ENCODE measurements around the gene SMYD2.
A peak's percentile ranks its signal among the peaks of the same experiment; 100 is the strongest.

The SMYD2 gene, protein sequence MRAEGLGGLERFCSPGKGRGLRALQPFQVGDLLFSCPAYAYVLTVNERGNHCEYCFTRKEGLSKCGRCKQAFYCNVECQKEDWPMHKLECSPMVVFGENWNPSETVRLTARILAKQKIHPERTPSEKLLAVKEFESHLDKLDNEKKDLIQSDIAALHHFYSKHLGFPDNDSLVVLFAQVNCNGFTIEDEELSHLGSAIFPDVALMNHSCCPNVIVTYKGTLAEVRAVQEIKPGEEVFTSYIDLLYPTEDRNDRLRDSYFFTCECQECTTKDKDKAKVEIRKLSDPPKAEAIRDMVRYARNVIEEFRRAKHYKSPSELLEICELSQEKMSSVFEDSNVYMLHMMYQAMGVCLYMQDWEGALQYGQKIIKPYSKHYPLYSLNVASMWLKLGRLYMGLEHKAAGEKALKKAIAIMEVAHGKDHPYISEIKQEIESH

DNA sequence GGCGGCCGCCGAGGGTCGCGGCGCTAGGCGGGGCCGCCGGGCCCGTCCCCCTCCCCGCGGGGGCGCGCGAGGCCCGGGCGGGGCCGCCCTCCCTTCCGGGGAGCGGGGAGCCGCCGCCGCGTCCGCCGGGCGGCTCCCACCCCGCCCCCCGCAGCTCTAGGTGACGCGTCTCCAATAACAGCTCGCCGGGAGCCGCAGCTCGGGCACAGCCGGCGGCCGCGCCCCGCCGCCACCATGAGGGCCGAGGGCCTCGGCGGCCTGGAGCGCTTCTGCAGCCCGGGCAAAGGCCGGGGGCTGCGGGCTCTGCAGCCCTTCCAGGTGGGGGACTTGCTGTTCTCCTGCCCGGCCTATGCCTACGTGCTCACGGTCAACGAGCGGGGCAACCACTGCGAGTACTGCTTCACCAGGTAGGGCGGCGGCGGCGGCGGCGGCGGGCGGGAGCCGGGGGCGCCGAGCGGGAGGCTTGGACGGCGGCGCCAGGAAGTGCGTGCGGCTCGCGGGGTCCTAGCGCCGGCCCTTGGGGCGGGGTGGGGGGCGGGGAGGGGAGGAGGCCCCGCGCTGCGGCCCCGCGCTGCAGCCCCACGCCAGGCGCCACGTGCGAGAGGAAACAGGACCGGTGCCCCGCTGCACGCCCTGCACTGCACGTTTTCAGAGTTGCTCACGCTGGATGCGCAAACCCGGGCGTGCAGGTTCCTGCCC lies at the start of gene SMYD2:
Gene SMYD2, plus strand, starts transcription at position 139 of the 699 bp plus-strand sequence. Its CDS starts 96 bp downstream, at position 235.
- peak; percentile 35 for DNase-seq (ENCODE audit: low read depth)

DNA sequence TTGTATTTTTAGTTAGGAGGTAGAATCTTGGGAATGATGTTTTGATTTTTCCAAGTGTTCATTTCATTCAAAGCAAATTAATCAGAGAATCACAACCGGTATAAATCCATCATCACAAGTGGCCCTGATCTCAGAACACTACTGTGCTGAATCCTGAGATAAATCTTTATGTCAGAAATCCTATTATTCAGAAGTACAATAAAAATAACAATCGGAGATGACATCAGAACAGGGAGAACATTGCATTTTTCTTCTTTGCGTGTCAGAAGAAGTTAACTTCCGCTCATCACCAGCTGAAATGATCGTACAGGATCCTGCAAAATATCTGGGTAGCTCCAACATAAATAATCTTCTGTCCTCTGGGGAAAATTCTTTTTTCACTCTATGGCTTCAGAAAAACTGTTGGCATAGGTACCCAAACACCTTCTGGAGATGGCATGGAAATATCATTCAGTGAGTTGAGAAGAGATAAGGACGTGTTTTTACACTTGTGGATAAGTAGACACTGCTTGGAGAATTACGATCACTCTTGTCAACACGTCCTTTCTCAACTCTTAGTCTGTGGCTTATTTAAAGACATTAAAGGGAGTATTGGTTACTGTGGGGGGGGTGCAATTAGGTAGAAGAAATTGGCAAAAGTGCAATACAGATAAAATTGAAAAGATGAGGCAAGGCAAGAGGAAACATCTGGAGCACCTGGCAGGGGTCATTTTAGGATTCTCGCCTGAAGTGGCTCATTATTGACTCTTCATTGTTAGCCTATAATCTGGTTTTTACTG lies 46.9 kb upstream of the SMYD2 start:
- DNase-seq (ENCODE audit: low read depth), result no peak

DNA sequence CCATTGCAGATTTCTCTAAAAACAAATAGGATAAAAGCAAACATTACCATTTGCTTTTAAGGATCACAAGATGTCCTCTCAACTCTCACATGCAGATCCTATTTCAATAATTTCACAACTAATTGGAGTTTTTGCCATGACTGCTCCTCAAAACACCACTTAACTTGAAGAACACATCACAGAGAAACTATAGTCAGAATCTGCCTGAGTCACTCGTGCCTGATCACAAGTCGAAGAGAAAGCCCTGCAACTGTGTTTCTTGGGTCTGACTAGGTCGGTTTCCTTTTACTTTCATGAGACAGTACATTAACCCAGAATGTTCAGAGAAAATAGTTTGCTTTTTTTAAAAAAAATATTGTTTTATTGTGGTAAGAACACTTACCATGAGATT lies 46.3 kb upstream of the SMYD2 start:
- no peak for DNase-seq (ENCODE audit: low read depth)

DNA sequence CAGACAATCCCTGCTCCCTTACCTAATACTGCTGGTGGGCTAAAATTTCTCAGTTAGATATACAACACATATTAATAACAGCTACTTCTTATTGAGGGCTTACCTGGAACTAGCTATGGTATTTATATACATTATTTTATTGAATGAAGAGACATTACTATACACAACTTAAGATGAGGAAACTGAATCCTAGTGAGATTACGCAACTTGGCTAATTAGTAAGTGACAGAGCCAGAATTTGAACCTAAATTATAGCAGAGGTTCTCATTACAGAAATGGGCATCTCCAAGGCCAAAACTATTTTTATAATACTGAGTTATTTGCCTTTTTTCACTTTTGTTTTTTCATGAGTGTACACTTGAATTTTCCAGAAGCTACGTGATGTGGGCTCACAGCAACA lies 44.5 kb upstream of the SMYD2 start:
- no peak for DNase-seq (ENCODE audit: low read depth)

DNA sequence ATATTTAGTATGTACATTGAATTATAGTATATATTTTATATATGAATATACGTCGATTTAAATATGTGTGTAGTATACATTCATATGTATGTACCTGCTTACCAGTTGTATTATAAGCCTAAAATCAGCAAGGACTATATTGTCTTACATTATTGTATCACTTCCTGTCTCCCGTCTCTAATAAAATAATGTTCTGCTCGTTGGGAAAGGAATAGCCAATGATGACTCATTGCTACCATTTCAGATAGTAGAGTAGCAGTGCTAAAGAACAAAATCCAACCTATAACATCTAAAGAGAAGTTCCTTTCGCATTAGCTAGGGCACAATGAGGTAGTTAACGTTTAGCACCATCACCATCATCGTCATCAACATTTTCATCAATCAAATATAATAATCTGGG lies 39.9 kb upstream of the SMYD2 start:
- DNase-seq (ENCODE audit: low read depth), result no peak

DNA sequence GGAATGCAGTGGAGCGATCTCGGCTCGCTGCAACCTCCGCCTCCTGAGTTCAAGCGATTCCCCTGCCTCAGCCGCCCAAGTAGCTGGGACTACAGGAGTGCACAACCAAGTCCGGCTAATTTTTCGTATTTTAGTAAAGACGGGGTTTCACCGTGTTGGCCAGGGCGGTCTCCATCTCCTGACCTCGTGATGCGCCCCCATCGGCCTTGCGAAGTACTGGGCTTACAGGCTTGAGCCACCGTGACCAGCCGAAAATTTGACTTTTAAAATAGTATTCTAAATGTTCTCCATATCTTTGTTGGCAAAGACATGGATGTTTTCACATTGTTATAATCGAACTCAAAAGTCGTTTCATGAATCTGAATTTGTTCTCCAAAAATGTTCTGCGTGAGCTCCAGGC lies 36.7 kb upstream of the SMYD2 start:
- no peak for DNase-seq (ENCODE audit: low read depth)

DNA sequence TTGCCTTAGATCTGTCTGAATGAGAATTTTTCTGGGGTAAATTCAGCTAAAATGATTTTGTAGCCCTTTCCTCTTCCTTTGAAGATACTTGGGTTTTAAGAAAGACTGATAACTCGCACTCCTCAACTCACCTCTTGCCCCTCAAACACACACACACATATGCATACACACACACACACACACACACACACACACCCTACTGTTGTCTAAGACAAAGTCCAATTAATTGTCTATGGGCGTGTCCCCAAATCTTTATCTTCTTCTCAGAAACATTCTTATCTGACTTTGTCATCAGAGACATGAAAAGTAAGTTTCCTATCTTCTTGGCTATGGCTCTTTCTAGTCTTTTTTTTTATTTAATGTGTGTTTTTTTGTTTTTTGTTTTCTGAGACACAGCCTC lies 36.1 kb upstream of the SMYD2 start:
- no peak for DNase-seq (ENCODE audit: low read depth)

DNA sequence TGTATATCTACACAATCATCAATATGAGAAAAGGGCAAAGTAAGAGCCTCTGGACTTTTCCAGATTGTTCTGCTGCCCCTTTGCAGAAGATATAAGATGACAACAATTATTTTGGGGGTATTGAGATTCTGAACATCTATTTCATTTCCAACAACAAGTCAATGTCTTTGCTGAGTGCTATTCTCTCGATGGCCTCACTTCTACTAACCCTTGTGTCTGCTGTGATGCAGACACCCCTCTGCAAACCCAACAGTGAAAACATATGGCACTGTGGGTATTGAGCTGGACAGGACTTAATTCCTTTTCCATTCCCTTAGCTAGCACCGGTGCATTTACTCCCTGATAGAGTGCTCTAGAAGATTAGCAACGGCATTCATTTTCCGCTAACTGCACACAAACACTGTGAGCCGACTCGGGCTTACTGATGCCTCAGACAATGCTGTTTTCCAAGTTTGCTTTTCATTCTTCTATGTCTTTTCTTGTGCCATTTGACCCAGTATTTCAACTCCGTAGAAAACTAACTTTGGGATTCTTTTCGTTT lies 33.4 kb upstream of the SMYD2 start:
- DNase-seq (ENCODE audit: low read depth), result no peak

DNA sequence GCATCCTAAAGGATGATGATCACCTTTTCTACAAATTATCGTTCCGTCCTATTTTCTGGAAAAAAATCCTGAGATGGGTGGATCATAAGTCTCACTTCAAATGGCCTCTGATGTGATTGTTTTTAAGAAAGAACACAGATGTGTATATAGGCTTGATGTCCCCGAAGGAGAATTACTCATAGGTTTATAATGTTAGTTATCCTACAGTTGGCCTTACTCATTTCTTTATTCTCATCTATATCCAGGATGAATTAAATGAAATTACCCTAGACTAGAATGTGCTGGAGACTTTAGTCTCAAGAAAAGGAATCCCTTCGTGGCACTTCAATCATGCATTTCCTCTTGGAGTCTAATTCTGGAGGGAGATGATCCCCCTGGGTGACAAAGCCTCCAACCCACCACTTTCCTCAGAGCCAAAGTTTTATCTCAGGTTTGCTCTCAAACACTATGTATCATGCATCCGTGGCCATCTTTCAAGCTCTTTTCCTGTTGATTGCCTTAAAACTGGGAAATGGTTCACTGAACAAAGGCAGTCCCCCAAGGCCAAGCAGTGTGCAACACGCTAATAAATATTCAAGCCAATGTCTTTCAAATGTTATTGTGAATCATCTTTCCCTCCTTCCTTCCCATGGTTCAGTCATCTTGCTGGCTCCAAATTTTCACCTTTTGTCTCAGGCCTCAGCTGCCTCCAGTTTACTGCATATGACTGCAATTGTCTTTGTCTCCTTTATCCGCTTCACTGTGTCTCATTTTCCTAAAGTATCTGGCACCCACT lies 32.5 kb upstream of the SMYD2 start:
- DNase-seq (ENCODE audit: low read depth), result no peak

DNA sequence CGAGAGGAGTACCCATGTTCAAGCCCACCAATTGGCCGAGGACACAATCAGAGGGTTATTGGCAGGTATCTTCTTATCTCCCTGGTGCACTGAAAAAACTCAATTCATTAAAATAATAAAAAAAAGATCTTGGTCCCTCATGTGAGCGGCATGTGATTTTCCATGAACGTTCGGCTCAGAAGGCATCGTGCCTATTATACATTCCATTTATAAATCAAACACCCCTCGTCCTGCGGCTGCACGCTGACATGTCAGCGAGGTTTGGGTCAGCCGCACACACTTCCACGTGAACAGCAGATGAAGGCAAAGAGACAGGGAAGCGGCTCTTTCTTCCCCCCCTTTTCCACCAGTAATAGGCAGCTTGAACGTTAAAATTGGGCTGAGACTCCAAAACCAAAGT lies 31.3 kb upstream of the SMYD2 start:
- DNase-seq (ENCODE audit: low read depth), result no peak

DNA sequence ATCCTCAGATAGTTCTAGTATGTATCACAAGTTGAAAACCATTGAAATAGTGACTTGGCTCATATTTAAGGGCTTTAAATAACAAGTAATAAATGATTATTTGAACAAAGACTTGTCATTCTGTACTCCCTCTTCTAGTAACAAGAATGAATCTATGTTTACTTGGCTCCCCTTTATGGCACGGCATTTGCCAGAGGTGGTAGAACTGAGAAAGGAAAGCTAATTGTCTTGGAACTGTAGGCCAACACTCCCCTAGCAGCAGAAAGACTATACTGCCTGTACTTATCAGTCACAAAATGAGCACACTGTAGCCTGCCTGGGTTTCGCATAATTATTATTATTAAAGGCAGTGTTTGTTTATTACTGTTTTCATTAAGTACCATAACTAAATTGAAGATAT lies 29.6 kb upstream of the SMYD2 start:
- DNase-seq (ENCODE audit: low read depth), result no peak

DNA sequence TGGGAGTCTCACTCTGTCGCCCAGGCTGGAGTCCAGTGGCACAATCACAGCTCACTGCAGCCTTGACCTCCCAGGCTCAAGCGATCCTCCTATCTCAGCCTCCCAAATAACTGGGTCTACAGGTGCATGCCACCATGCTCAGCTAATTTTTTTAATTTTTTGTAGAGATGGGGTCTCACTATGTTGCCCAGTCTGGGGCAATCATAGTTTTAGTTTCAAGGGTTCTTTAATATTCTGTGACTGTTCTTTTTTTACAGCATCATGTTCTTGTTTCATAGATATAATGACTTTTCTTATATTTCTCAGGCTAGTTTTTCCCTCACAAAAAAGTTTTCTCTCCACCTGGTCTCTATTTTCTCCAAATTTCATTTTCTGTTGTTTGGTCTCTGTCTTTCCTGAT lies 25.4 kb upstream of the SMYD2 start:
- no peak for DNase-seq (ENCODE audit: low read depth)

DNA sequence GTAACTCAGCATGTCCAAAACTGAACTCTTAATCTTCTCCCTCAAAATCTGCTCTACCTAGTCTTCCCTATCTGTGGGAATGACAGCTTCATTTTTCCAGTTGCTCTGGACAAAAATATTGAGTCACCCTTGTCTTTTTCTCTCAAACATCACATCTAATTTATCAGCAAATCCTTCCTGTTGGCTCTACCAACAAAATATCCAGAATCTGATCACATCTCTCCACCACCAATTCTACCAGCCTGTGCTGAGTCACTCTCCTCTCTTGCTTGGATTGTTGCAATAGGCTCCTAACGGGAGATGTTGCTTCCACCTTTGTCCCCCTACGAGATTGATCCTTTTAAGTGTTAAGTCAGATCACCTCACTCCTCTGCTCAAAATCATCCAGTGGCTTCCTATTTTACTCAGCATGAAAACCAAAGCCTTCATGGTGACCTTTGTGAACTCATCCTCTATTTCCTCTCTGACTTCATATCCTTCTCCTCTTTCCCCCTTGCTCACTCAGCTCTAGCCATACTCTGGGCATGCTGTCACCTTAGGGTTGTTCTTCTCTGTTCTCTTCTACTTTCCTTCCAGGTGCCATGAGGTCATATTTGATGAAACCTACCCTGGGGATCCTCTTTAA lies 21.5 kb upstream of the SMYD2 start:
- DNase-seq (ENCODE audit: low read depth), result no peak

DNA sequence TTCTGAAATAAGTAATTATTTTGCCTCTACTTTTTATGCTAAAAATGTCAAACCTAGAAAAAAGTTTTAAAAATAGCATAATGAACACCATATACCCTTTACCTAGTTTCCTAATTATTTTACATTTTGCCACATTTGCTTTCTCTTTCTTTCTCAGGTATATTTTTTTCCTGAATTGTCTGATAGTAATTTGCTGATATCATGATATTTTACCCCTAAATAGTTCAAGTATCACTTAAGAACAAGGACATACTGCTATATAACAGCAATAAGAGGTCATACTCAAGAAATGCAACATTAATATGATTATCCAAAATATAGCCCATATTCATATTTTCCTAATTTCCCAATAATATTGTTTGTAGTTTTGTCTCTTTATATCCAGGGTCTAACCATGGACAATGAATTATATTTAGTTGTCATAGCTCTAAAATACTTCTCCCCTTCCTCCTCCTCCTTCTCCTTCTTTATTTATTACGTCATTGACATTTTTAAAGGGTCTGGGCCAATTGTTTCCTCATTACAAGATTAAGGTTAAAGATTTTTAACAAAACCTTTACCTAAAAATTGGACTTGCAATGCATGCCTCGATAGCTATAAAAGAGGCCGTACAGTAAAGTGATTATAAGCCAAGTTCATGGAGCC lies 20.3 kb upstream of the SMYD2 start:
- no peak for DNase-seq (ENCODE audit: low read depth)

DNA sequence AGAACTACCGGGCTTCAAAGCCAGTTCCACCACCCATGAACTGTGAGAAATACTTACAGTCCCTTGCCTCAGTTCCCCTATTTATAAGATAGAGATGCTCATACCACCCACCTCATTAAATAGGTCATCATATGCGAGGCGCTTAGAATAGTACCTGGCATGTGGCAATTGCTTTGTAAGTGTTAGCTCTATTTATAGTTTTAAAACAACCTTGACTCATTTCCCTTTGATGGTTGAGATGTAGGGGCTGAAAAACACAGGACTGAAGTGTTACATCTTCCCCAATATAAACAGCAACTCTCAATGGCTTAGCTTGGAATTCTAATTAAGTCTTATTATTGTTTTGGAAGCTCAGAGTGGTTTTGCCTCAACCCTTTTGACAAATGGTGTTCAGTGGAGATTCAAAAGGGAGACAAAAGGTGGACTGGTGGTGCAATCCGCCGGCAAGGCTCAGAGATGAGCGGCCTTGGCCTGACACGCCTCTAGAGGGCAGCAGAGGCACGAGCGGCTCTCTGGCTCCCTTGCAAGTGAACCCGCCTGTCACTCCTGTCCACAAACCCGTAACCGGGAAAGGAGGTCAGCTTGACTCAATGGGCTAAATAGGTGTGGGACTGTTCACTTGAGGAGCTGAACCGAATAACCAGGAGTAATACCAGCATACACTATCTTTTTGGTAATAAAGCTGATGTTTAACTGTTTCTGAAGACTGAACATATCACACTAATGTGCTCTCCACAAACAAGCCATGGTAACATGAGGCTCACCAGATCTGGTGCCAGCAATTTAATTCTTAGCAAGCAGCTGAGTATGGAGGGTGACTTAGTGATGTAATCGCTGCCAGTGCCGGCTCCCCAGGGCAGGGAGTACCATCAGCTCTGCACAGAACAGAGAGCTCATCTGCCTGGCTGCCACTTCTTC lies 19.5 kb upstream of the SMYD2 start:
- DNase-seq (ENCODE audit: low read depth), result peak; percentile 70

DNA sequence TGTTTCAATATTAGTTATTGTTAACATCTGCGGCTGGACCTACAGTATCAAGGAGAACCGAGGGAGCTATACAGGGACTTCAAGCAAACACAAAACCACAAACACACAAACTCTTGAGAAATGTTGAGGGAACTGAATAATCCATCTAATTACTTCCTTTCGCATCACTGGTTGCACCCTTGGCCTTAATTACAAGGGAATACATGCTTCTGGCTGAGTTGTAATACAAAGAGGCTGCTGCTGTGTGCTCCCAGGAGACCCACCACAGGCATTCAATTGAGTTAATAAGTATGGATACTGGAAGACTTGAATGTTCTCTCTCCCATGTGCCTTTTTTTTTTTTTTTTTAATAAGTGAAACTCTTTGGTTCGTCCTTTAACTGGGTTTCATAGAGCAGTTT lies 16.8 kb upstream of the SMYD2 start:
- no peak for DNase-seq (ENCODE audit: low read depth)

DNA sequence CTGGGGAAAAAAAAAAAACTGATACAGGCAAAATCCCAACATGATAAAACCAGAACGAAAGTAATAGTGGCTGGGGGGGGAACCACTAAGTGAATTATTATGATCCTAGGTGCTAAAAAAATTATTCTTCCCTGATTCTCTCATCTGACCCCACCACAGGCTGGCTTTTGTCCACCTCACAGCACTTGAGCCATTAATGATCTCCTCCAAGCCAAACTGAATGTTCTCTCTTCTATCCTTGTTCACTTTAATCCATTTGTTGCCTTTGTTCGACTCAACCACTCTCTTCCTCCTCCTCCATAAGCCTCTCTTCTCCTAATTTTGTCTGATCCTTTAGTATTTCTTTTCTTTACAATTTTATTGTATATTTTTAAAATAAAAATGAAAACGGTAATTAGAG lies 16.0 kb upstream of the SMYD2 start:
- no peak for DNase-seq (ENCODE audit: low read depth)

DNA sequence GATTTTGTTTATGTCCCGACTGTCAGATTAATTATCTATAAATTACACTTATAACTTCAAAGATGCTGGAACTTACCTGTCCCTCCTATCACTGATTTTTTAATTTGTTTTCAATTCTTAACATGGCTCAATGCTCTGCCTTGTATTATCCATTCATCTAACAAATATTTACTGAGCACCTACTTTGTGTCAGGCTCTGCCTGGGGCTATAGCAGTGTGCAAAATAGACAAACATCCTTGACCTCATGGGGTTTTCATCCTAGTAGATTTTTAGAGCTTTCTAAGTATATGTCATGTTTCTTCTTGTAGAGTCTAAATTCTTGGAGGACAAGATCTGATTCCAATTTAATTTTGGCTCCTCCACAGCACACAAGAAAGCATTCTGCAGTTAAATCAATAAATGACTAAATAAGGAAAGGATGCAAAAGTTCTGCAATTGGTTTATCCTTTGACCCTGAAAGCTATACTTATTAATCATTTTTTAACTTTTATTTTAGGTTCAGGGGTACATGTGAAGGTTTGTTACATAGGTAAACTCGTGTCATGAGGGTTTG lies 10.8 kb upstream of the SMYD2 start:
- DNase-seq (ENCODE audit: low read depth), result no peak

DNA sequence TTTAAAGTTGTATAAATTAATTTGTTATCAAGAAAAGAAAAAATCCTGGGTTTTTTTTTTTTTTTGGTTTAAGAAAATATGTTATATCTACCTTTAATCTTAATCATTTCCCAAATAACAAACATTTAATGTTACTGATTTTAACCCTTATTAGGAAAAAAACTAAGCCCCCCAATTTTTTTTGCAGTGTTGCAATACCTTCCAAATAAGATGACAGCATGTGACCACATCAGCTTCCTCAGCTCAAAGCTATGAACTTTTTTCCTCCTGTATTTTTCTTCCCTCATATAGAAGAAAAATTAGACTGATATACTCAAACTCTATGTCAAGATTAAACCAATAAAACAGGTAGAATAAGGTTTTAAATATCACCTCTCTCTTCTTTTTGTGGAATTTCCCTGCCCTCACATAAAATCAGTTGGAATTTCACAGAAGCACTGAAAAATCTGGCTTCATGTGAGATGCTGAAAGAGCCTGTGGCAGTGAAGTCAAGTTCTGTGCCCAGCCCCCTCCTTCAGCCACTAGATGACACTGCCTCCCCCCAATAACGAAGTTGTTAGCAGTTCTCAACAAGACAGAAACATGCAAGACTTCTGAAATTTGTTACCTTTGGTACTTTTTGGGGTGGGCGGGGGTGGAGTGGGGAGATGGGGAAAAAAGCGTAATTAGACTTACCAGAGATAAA lies 9.6 kb upstream of the SMYD2 start:
- no peak for DNase-seq (ENCODE audit: low read depth)
